Activated CD4-positive, CD25-positive, alpha-beta regulatory T cell treated with anti-CD3 and anti-CD28 coated beads, Interleukin-2, amount 50 U/mL, for 24 hours (primary cell): ENCODE measurements around the gene PHC2.

Experiments used
- ATAC-seq, 2 donors: fragments of 150-1000 bp; cut with Tn5 transposase; one replicate each; pipeline ENCODE4 v1.10.0; 2021; ENCODE audit warnings: mild to moderate bottlenecking in 1 of 2, moderate library complexity in 1 of 2

PHC2 gene

DNA sequence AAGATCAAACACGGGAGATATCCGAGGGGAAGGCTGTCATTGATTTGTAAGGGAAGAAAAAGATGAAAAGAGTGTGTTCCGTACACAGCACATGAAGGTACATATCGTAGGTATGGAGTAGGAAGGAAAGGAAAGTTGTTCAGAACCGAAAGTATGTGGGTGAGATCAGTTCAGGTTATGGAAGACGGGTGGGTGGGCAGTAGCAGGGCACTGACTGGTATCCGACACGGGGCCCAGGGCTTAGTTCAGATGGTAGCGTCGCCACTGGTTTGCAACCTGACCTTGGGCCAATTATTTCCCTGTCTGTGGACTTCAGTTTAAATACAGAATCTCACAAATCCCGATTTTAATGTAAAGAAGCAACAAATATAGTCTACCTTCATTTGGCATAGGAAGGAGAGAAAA is 82.2 kb downstream of the PHC2 start:
- ATAC-seq, result no peak

DNA sequence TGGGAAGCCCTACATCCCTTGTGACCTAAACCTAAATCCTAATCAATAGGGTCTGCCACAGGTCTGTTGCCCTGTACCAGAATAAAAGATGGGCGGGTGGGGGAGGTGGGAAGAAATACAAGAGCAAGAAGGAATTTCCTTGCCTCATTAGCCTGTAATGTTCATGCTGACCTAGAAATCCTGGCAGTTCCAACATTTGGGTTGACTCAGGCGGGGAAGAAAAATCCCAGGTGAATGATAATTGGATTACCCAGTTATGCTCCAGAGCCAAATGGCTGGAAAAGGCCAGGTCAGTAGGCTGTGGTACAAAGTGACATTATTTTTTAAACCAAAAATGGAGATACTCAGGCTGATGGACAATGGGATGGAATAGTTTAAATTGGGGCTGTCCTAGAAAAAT is 82.7 kb downstream of the PHC2 start:
- no peak for ATAC-seq

DNA sequence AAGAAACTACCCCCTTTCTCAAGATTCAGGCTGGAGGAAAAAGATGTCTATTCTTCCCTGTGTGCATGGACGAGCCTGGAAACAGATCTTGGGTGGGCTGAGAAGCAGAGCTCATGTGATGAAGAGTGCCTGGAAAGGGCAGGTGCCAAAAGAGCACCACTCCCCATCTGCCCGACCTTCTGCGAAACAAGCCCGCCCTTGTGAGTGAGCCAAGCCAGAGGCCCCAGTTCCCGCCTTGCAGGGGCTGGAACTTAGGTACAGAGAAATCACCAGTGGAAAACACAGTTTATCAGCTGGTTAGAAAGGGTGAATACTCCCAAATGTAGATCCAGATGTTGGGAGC is 83.3 kb downstream of the PHC2 start:
- no peak for ATAC-seq

DNA sequence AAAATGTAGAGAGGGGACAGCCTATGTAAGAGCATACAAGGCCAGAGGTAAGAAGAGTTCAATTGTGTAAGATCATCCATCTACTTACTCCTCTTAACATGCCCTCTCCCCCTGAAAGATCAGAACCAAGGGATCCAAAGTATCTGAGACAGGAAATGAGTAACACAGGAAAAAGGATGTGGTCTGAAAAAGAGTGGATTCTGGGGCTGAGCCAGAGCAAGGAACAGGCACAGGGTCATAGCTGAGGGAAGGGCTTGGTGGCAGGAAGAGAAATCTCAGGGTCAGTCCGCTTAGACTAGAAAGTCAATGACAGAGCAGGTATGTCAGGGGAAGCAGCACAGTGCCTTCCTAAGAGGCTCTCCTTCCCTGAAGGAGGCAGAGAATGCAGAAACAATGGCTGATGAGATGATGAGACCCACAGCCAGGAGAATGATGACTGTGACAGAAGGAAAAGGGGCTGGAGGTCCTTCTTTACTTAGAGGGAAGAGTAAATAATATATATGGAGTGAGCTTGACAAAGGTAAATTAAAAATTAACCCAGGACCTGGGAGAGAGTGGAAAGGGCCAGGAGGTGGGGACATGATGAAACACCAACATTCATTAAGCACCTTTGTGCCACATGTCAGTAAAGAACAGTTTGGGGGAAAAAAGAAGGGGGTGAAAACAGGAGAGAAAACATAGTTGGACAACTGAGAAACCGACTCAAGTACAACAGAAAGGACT is 83.8 kb downstream of the PHC2 start:
- ATAC-seq, result no peak

DNA sequence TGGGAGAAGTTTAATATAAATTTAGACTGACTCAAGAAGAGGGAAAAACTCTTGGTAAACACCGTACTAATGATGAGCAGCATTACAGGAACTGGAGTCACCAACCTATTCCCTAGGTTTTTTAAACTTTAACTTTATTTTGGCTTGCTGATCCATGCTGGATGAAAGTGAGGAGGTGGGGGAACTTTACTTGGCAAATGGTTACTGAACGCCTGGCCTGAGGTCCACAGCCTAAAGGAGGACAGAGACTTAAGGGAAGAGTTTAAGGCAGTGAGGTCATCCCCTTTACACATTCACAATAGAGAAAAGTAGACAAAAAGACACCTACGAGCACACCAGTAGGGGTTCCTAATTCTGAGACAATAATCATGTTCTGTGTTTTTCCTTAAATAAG is 84.4 kb downstream of the PHC2 start:
- ATAC-seq, result no peak

DNA sequence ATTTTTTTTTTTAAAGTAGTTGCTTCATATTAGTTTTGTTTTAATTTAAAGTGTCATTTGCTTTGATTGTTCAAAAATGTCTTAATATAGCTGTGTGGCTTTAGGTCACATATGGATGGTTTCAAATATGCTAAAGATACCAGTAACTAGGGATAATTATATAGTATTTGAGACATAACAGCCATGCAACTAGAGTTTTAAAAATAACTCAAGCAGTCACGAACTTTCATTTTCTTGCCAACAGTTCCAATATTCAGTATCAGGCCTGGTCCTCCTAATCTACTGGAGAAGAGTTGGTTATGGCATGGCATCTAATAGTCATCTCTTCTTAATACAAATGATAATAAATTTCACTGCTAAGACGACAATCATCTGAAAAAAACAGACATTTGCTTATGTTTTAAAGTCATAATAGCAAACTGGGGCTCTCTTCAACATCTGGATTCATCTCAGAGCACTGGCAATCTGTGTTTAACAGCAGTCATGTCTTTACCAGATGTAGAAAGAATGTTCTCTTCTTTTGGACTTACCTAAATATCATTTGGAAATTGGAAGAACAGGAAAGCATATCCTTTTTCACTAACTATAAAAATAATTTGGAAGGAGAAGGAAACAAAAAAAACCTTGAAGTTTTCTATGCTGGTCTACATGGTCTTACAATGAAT is 85.9 kb downstream of the PHC2 start:
- no peak for ATAC-seq

DNA sequence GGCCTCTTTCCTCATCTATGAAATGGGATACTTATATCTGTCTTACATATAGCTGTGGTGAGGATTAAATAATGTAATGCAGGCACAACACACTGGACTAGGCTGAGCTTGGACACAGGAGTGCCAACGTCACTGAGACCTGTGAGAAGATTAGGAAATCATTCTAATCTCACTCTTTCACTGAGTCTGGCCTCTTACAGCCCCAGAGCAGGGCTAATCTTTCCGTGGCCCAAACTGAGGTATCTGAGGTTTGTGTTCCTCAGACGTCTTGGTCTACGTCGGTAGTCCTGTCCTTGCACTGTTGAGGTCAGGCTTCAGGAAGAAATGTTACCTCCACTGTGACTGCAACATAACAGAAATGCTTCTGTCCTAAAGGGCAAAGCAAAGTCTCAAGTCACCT is 87.4 kb downstream of the PHC2 start:
- no peak for ATAC-seq

DNA sequence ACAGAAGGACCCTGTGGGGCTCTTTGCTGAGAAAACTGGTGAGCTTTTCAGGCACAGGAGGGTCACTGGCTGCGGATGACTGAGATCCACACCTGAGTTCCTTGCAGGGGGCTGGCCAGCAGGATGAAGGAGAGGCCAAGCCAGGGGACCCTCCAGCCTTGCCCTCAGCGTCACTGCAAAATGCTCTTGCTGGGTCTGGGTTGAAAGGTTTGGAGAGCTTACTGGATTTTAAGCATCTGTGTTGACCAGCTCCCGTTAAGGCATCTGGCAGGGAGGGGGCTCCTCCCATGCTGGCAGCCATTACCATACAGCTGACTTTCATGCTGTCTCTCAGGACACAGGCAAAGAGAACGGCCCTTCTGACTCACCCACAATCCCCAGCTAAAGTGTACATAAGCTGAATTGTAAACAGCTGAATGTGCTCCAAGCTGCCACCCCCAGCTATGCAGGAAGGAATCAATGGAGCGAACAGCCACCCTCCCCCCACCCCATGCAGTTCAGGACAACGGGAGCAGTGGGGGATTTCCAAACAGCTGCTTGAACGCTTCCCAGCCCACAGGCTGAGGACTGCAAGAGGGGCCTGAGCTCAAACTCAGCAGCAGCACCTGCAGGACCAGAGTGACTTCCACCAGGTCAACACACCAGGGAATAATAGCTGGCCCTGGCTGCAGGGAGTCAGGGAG is 88.7 kb downstream of the PHC2 start:
- ATAC-seq, result no peak

DNA sequence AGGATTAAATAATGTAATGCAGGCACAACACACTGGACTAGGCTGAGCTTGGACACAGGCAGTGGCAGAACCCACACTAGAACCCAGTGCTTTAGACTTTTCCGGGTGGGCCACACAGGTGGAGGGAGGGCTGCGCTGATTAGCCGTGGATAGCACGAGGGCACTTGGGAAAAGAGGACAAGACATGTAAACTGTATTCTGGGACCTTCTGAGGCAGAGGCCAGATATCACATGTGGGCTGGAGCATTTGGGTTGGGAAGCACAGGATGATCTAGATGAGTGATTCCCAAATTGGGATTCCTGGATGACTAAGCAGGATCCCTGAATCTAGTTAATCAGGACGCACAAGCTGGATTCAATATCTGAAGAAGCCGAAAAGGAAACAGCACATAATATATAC is 89.7 kb downstream of the PHC2 start:
- no peak for ATAC-seq

DNA sequence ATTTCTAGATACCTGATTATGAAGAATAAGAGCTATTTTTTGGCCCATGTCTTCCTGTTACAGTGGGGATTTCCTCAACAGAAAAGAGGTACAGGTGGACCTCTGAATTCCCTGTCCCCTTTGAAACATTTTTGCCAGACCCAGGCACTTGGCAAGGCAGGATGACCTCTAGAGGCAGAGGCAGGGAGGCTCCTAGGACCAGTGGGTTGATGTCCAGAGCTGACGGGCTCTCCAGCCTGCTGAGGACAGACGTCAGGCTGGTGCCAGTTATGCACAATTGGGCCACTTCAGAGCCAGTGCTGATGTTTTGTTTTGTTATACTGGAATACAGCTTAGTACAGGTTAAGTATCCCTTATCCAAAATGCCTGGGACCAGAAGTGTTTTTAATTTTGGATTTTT is 91.5 kb downstream of the PHC2 start:
- ATAC-seq, result no peak

DNA sequence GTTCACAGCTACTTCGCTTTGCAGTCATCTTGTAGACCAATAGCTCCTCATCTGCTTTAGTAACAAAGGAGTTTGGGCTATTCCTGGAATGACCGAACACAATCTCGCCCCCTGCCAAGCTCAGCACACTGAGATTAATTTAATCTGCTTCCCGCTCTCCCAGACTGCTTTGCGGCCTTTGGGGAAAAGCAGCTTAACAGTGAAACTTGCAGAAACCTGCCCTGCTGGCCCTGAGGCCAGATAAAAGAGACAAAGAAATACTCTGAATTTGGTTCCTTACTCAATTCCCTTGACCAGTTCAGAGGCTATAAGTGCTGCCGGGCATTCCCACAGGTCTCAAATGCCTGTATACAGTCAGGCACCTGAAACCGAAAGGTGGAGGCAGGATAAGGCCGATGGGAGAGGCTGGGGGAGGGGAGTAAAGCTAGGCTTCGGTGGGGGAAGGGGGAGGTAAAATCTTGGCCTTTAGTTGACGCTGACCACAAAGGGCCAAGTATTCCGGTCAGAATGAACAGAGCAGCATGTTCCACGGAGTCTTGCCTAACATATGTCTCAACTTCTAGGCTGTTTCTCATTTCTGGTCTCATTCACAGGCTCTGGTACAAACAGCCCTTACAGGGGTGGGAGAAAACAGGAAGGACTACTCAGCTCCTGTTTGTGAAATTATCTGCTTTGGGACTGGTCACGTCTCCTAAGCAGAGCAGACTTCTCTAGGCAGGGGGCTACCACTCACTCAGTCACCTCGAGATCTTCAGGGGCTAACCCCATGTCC is 92.3 kb downstream of the PHC2 start:
- ATAC-seq, result no peak

DNA sequence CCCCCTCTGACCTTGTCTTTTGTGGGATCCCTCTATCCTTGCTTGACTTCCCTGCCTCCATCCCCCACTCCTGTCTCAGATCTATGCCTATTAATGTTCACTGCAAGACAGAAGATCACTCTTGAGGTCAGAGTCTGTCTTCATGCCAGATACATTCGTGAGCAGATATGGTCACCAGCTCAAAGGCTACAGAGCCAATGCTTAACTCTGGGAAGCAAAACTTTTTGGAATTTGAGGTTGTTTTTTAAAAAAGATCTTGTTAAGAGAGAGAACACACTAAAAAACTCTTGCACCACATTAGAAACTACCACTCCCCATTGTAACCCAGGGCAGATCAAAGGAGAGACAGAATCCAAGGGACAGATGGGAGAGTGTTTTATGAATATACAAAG is 92.9 kb downstream of the PHC2 start:
- ATAC-seq, result no peak

DNA sequence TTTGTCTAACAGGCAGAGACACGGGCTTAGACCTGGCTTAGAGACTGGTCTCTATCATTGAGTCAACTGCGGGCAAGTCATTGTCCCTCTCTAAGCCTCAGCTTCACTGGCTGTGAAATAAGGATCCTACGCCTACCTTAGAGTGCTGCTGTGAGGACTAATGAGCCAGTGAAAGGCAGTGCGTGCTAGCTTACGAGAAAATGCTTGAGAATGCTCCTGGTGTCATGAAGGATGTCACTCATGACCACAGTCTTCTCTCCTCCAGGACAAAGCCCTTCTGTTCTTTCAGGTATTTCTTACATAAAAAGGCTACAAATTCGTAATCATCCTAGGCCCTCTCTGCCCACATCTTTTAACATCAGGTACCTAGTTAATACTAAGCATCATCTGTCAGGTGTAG is 93.5 kb downstream of the PHC2 start:
- ATAC-seq, result no peak

DNA sequence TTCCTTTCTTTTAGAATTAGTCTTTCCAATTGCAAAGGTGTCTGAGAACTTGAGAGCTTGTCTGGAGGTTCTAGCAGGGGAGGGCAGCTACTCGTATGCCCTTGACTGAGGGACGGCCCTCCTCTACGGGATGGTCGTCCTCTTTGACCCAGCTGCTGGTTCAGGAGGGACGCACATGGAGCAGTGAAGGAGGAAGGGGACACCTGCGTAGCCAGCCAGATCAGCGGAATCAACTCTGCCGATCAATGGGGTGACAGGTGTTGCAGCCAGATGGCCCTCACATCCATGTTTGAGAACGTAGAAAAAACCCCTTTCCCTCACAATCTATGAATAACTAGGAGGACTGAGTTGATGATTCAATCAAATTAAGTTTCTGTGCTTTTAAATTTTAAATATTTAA is 94.3 kb downstream of the PHC2 start:
- no peak for ATAC-seq

DNA sequence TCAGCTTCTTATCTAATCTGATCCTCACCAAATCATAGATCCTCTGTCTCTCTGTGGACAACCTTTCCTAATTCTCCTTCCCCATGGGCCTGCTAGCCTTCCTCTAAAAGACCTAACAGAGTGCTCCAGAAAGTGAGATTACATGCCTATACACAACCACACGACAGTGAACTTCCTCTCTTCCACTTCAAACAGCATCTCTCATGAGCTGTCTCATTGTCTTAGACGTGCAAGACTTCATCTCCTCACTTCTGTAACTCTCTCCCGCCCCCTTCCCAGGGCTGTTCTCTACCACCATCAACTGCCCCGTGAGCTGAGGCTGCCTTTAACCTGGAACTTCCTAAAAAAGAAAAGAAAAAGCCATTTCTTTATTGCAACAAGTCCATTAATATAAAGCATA is 95.9 kb downstream of the PHC2 start:
- ATAC-seq, result no peak

DNA sequence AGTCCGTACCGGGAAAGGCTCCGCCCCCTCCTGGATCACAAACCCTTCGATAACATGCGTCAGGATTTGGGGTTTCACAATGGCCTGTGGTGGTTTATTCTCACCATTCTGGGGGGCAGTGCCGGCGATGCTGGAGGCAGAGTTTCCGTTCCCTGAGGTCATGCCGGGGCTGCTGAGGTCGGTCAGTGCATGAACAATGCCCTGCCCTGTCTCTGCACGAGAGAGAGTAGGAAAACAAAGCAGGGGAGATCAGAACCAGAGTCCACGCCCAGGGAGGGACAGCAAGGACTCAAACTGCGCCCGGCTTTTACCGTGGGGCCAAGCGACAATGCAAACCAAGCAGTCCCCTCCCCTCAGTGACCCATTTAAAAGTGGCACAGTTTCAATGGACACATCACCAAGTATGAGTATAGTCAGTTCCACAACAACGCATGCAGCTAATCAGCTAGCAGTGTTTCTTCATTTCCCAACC is 96.8 kb downstream of the PHC2 start:
- no peak for ATAC-seq

DNA sequence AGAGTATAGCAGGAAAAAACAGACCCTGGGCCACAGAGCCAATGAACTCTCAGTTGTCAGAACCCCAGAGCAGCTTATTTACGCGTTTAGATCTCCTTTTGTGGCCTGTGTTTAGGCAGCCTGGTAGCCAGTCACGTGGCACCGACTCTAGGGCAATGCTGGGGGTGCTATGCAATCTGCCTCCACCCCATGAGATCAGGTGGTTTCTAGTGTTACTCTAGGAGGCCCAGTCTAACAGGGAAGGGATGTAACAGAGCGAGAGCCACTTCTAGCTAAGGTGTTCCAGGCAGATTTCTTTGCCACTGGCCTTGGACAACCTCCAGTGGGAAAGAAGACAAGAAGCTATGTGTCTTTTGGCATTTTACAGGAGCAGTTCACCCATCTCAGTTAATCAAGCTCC is 98.0 kb downstream of the PHC2 start:
- ATAC-seq, result no peak

DNA sequence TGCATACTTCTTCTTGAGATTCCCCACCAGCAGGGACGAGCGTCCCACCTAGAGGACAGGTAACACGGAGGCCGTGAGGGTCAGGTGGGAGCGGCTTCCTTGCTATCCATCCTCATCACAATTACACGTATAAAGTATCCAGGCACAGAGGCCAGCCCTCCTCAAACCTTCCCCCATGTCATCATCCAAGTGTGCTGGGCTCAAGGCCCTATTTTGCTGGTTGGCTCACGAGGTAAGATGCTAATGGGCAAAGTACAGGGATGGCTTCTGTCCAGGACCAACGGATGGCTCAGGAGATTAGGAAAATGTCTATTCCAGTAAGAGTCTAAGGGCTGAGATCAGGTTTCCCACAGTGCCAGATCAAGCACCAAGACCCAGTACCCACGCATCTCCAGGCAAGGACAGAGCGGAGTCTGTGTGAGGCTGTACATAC is 98.5 kb downstream of the PHC2 start:
- no peak for ATAC-seq

DNA sequence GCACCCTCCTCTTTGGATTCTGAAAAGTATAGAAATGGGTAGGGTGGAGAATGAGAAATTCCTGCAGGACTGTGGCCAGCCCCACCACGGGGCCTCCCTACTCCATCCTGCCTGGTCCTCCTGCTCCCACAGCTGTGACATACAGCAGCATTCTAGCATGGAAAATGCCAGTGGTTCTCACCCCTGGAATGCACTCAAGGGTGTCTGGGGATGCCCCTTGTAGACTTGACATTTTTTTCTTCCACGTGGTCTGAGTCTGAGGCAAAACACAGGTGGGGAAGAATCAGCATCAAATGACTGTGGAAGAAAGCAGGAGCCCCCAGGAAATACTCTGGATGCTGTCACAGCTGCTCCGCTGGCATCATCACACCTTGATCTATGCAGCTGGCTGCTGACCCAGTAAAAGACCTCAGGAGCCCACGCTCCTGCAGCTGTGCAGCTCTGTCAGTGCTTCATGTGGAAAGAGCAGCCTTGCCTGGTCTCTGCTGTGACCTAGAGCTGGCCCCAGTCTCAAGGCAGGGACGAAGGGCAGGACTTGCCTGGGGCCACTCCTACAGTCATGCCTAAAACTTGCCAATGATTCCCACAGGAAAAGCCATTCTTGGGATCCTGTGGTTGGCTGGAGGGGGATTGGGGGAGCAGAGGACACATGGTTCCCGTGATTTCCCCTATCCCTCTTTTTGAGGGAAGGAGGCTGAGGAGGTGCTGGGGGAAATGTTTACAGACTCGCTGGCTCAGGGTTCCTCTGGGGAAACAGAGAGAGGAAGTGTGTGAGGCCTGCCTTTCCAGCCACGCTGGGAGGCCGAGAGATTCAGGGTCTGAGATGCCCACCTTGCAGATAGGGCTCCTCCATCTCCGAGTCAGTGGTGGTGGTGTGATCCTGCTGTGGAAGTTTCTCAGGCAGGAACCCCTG is 99.2 kb downstream of the PHC2 start:
- ATAC-seq, result no peak

DNA sequence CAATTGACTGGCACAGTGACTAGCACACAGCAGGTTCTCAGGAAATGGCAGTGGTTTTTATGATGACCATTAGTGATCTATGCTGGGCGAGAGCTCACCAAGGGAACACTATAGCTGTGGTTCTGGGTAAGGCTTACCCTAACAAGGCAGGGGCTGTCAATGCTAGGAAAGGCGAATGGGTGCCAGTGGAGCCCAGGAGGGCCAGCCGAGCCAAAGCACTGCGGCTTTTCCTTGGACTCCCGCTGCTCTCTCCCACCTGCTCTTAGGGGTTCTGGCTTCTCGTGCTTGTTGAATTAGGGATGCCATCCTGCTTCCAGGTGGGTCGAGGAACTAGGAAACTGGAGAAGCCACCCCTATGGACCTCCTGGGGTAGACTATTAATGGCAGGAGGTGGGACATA is 100.0 kb downstream of the PHC2 start:
- no peak for ATAC-seq

DNA sequence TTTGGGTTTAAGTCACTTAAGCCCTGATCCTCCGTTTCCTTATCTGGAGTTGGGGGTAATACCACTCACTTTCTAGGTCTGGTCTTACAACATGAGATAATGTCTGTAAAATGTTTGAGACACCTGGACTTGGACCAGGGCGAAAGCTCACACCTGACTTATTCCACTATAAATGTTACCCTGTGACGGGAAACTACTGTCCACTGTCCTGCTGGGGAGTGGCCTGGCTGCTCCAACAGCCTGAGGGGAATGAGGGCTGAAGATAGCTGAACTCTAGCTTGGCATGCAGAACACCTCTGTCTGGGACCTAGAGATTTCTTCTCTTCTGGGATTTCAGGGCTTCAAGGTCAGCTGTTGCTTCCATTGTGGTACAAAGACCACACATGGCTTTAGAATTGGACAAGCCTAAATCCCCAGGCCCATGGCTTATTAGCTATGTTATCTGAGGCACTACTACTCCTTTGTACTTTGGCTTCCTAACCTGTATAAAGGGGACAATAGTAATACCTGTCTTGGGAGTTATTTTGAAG is 100.5 kb downstream of the PHC2 start:
- no peak for ATAC-seq
